ENCODE data around the gene TAF15.

DNA sequence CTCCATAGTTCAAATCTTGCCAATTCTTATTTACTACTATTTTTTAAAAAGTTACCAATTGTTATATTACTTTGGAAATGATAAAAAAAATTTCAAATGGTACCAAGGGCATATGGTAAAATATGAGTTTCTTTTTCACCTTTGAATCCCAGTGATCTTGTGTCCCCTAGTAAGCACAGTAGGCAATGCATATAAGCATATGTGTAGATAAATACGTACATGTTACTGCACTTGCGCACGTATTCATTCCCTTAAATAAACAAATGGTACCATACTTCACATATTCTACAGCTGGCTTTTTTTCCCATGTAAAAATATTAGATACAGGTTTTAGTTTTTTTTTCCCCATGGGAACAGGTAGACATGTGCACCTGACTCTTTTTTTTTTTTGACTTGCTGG lies 31.8 kb downstream of the TAF15 start:
- TF ChIP-seq, protein P1, sequence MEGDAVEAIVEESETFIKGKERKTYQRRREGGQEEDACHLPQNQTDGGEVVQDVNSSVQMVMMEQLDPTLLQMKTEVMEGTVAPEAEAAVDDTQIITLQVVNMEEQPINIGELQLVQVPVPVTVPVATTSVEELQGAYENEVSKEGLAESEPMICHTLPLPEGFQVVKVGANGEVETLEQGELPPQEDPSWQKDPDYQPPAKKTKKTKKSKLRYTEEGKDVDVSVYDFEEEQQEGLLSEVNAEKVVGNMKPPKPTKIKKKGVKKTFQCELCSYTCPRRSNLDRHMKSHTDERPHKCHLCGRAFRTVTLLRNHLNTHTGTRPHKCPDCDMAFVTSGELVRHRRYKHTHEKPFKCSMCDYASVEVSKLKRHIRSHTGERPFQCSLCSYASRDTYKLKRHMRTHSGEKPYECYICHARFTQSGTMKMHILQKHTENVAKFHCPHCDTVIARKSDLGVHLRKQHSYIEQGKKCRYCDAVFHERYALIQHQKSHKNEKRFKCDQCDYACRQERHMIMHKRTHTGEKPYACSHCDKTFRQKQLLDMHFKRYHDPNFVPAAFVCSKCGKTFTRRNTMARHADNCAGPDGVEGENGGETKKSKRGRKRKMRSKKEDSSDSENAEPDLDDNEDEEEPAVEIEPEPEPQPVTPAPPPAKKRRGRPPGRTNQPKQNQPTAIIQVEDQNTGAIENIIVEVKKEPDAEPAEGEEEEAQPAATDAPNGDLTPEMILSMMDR (conservative IDR thresholded peaks at IDR 0.05; ENCODE audit: low read depth, low read length): no peak
- TF ChIP-seq MXI1 (IDR thresholded peaks at IDR 0.05; ENCODE audit: borderline replicate concordance, low read depth, low read length): no peak
- TF ChIP-seq SMC3 (IDR thresholded peaks at IDR 0.05; ENCODE audit: low read depth, low read length): no peak
- TF ChIP-seq MAZ (IDR thresholded peaks at IDR 0.05; ENCODE audit: borderline replicate concordance, low read depth, low read length): no peak
- no peak for TF ChIP-seq CEBPB (IDR thresholded peaks at IDR 0.05; ENCODE audit: low read depth, low read length)
- TF ChIP-seq RCOR1 (IDR thresholded peaks at IDR 0.05; ENCODE audit: insufficient replicate concordance, low read length): no peak
- no peak for TF ChIP-seq POLR2A (IDR thresholded peaks at IDR 0.05; ENCODE audit: low read depth, low read length)
- no peak for TF ChIP-seq RAD21 (IDR thresholded peaks at IDR 0.05; ENCODE audit: low read length)

Measured in IMR-90 (cell line).